Measurements from ENCODE around the gene GAGE12C.
"Not testable (repeated sequence)": the region's sequence is repeated elsewhere in the genome, so short reads cannot be mapped to it uniquely, and the experiment has no call there.

GAGE12C gene

GRCh38 chrX:49531877-49532276 lies at the start of gene GAGE12C:
TSS of gene GAGE12C (plus strand) at chrX:49532177. CDS start at chrX:49533332, 1,155 bp downstream.
- not testable (repeated sequence) for DNase-seq (ENCODE audit: low read depth in 2 of 2)

- not testable (repeated sequence) for DNase-seq (ENCODE audit: low read depth in 2 of 2)
Observed at GRCh38 chrX:49541433-49541832, 9.5 kb downstream of the GAGE12C start, which contains the start of gene GAGE12D. TSS of gene GAGE12D (plus strand) at chrX:49541733. CDS start at chrX:49542888, 1,155 bp downstream.

GRCh38 chrX:49550989-49551388 lies 19.0 kb downstream of the GAGE12C start, which contains the start of gene GAGE12E:
TSS of gene GAGE12E (plus strand) at chrX:49551289. CDS start at chrX:49552444, 1,155 bp downstream.
- DNase-seq (ENCODE audit: low read depth in 2 of 2) = not testable (repeated sequence)

GRCh38 chrX:49560542-49560941 lies 28.6 kb downstream of the GAGE12C start, which contains the start of gene GAGE12F:
TSS of gene GAGE12F (plus strand) at chrX:49560842. CDS start at chrX:49561997, 1,155 bp downstream.
- not testable (repeated sequence) for DNase-seq (ENCODE audit: low read depth in 2 of 2)

GRCh38 chrX:49568728-49569127 lies 36.8 kb downstream of the GAGE12C start:
- not testable (repeated sequence) for DNase-seq (ENCODE audit: low read depth in 2 of 2)

GRCh38 chrX:49569152-49569551 lies 37.2 kb downstream of the GAGE12C start:
- not testable (repeated sequence) for DNase-seq (ENCODE audit: low read depth in 2 of 2)

GRCh38 chrX:49570100-49570499 lies 38.1 kb downstream of the GAGE12C start, which contains the start of gene GAGE12G:
TSS of gene GAGE12G (plus strand) at chrX:49570400. CDS start at chrX:49571555, 1,155 bp downstream.
- DNase-seq (ENCODE audit: low read depth in 2 of 2) = not testable (repeated sequence)

- not testable (repeated sequence) for DNase-seq (ENCODE audit: low read depth in 2 of 2)
Observed at GRCh38 chrX:49579649-49580048, 47.7 kb downstream of the GAGE12C start, which contains the start of gene GAGE12H. TSS of gene GAGE12H (plus strand) at chrX:49579949. CDS start at chrX:49581104, 1,155 bp downstream.
